Small intestine (tissue), 7 donors: ENCODE measurements around the gene MYO1F. TPM values are rescaled to one million over a fixed set of nuclear protein-coding genes. Genes with fewer than 3 reads are reported as not detected.
"Not testable (repeated sequence)": the region's sequence is repeated elsewhere in the genome, so short reads cannot be mapped to it uniquely, and the experiment has no call there.

Experiments
- DNase-seq, 2 donors: peaks; one replicate each; pipeline versions ENCODE4 v3.0.0 to v3.0.0-alpha.2; 2013
- FAIRE-seq: peaks from 2 replicates; lab custom pipeline; 2012; peaks lifted over from hg19 to GRCh38; lab: Jason Lieb, UNC
- H3K27ac ChIP-seq, 3 donors: one replicate each; pipeline ENCODE4 v1.5.1; 2013; ENCODE audit warnings: low read length in 2 of 3, mild to moderate bottlenecking in 2 of 3, control low read depth in 1 of 3, inconsistent platforms in 1 of 3, low read depth in 1 of 3, moderate library complexity in 1 of 3
- H3K27me3 ChIP-seq, 3 donors: one replicate each; pipeline ENCODE4 v1.6.1; 2013; ENCODE audit warnings: low read length in 3 of 3, inconsistent platforms in 1 of 3; ENCODE audit not compliant: control insufficient read depth in 3 of 3, insufficient read depth in 3 of 3
- H3K36me3 ChIP-seq, 3 donors: one replicate each; pipeline ENCODE4 v1.6.1; 2013; ENCODE audit warnings: low read length in 3 of 3, inconsistent platforms in 1 of 3, low read depth in 1 of 3, mild to moderate bottlenecking in 1 of 3, moderate library complexity in 1 of 3; ENCODE audit not compliant: control insufficient read depth in 3 of 3, insufficient read depth in 2 of 3
- H3K4me1 ChIP-seq, 3 donors: one replicate each; pipeline ENCODE4 v1.6.1; 2013; ENCODE audit warnings: low read length in 2 of 3, inconsistent platforms in 1 of 3, low read depth in 1 of 3, mild to moderate bottlenecking in 1 of 3, moderate library complexity in 1 of 3; ENCODE audit not compliant: control insufficient read depth in 3 of 3, insufficient read depth in 2 of 3
- H3K4me3 ChIP-seq, 3 donors: one replicate each; pipeline ENCODE4 v1.5.1; 2013; ENCODE audit warnings: low read length in 3 of 3, control low read depth in 1 of 3, inconsistent platforms in 1 of 3, low read depth in 1 of 3, mild to moderate bottlenecking in 1 of 3, moderate library complexity in 1 of 3
- H3K9me3 ChIP-seq, 2 donors: one replicate each; pipeline ENCODE4 v1.6.1; 2013; ENCODE audit warnings: low read depth in 1 of 2, low read length in 1 of 2; ENCODE audit not compliant: control insufficient read depth in 2 of 2, insufficient read depth in 1 of 2
- WGBS, 3 donors: extraction: QIAGEN DNeasy Blood & Tissue Kit; methylation state at CpG; one replicate each; pipeline ENCODE4 v1.1.7; 2013; 5-methylcytosine and 5-hydroxymethylcytosine counted together
- polyA plus RNA-seq, 4 donors: library from polyadenylated mRNA; stranded (reverse) in 3 of 4; unstranded in 1 of 4; fragments of 200-250 nt in 3 of 4; fragments of 120-200 nt in 1 of 4; gene quantifications; one replicate each; pipeline versions ENCODE4 v1.2.1 to v1.2.3, GENCODE V29; 2013
- donor health status: healthy with polysubstance abuse.
- donor health status: control.
- donor health status: control.
- donor health status: Bipolar disorder and iron deficiency.
- donor health status: healthy.

Gene MYO1F
- polyA plus RNA-seq, 4 donors: 1.3 to 13.7 (median 6.0) TPM

DNA sequence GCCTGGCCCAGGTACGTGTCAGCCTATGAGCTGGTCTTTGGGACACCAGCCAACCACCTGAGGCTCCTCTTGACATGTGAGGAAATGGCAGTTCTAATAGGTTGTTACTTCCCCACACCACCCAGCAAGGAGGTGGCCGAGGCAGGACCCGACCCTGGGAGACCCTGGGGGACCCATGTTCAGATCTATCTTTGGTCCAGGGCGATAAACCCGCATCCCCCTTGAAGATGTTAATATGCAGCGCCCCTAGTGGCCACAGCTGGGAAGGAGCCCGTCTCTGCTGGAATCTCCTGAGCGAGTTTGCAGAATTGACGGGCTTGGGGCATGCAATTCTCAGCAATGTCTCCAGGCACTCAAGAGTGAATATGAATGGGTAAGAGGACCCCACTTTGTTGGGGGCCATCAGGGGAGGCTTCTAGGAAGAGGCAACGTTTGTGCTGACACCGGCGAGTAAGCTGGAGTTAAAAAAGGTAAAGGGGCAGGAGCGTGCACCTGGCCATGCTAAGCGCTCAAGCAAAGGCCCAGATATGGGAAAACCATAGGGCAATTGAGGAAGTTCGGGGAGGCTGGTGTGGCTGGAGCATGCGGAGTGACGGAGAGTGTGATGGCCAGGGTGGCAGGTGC, 1.5 kb upstream of the MYO1F start:
- no peak overlapping the region for H3K4me3 ChIP-seq
- no peak for FAIRE-seq
- H3K36me3 ChIP-seq: no peaks in the 10 kb centered on the region
- DNase-seq: peak; percentile 69 to 75
- H3K4me1 ChIP-seq: peaks cover 0 to 5% (median 3%) of the 10 kb centered on the region in 3 donors
- no peak overlapping the region for H3K27ac ChIP-seq
- peaks cover 0 to 7% (median 0%) of the 10 kb centered on the region in 3 donors for H3K27me3 ChIP-seq
- H3K9me3 ChIP-seq: no peaks in the 10 kb centered on the region
- WGBS, 3 donors: 11 to 17% (median 13%) methylated on average over 17 of the region's 17 CpGs

DNA sequence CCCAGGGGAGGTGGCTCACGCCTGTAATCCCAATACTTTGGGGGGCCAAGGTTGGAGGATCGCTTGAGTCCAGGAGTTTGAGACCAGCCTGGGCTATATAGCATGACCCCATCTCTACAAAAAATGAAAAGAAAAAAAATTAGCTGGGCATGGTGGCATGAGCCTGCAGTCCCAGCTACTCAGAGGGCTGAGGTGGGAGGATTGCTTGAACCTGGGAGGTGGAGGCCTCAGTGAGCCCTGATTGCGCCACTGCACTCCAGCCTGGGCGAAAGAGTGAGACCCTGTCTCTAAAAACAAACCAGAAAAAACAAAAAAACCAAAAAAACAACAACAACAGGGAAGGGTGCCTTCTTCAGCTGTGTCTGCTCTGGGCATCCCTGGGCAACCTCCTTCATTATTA, 499 bp upstream of the MYO1F start:
- H3K4me3 ChIP-seq: no peak overlapping the region
- FAIRE-seq (no peak), DNase-seq (no peak)
- H3K9me3 ChIP-seq: no peaks in the 10 kb centered on the region
- H3K27me3 ChIP-seq: peaks cover 0 to 7% (median 0%) of the 10 kb centered on the region in 3 donors
- no peaks in the 10 kb centered on the region for H3K36me3 ChIP-seq
- WGBS, 3 donors: 60 to 69% (median 66%) methylated on average over 4 of the region's 4 CpGs
- peaks cover 0 to 5% (median 3%) of the 10 kb centered on the region in 3 donors for H3K4me1 ChIP-seq
- H3K27ac ChIP-seq: peak overlapping the region in 1 of 3 donors; percentile 17

DNA sequence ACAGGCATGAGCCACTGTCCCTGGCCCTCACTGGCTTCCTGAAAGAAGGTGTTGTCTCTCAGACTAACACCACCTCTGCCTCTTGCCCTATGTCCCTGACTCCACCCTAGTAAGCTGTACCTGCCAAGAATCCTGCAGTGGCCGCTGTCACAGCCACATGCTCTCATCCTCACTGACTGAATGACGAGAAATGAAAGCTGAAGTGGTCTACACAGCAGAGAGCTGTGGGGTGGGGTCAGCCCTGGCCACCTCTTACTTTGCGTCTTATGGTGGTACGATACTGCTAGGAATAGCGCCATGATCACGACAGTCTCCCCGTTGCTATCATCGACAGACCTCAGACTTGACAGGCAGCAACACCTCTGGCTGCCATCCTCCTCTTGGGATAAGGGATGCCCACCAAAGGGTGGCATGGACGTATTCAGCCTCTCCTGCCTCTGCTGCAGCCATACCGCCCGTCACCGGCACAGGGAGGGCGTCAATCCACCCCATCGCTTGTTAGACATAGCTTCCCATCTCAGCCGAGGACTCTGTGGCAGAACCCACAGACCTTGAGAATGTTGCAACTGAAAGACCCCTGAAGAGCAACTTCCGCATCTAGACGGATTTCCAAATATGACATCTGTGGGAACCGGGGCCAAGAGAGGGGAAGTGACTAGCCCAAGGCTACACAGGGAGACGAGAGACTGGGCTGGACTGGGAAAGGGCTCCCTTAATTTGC, 809 bp downstream of the MYO1F start:
- peak; percentile 15 to 69 for DNase-seq
- Histone ChIP-seq H3K36me3 (no peaks in the 10 kb centered on the region), H3K27ac (peak overlapping the region in 2 of 3 donors; percentile 28 to 82), H3K4me3 (peak overlapping the region; percentile 20 to 58 (median 51)), H3K9me3 (no peaks in the 10 kb centered on the region), H3K27me3 (peaks cover 0 to 7% (median 0%) of the 10 kb centered on the region in 3 donors), H3K4me1 (peaks cover 0 to 5% (median 3%) of the 10 kb centered on the region in 3 donors)
- FAIRE-seq: no peak
- WGBS, 3 donors: 24 to 55% (median 27%) methylated on average over 19 of the region's 19 CpGs

DNA sequence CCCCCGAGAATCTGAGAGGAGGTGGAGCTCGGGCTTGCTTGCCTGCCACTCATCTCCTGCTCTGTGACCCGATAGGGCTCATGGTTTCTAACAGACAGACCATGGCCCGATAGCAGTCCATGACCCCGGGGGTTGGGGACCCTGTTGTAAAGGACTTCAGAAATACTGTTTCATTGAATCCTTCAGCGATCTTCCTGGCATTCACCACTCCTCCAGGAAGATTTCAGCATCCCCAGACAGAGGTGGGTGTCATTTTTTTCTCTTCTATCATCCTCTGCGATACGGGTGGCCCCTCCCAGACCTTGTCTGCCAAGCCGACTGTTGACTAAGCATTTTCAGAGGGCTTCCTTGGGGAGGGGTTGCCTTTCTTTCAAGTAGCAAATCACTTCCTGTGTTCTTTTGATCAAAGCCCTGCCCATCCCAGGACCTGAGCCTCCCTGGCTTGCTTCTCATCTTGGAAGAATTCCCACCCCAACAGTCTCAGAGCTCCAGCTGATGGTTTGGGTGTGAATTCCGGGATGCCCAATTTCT, 1.7 kb downstream of the MYO1F start:
- DNase-seq: peak in 1 of 2 donors; percentile 47
- peak overlapping the region in 1 of 3 donors; percentile 82 for H3K27ac ChIP-seq
- peak overlapping the region in 1 of 3 donors; percentile 51 for H3K4me3 ChIP-seq
- peaks cover 0 to 7% (median 0%) of the 10 kb centered on the region in 3 donors for H3K27me3 ChIP-seq
- 25 to 39% (median 31%) methylated on average over 10 of the region's 10 CpGs for WGBS, 3 donors
- FAIRE-seq: no peak
- H3K36me3 ChIP-seq: no peaks in the 10 kb centered on the region
- H3K4me1 ChIP-seq: peaks cover 0 to 4% (median 2%) of the 10 kb centered on the region in 3 donors
- no peaks in the 10 kb centered on the region for H3K9me3 ChIP-seq

DNA sequence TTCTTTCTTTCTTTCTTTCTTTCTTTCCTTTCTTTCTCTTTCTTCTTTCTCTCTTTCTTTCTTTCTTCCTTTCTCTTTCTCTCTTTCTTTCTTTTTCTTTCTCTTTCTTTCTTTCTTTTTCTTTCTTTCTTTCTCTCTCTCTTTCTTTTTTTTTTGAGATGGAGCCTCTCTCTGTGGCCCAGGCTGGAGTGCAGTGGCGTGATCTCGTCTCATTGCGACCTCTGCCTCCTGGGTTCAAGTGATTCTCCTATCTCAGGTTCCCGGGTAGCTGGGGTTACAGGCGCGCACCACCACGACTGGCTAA, 2.7 kb downstream of the MYO1F start:
- DNase-seq, FAIRE-seq, H3K27ac ChIP-seq, H3K36me3 ChIP-seq, H3K9me3 ChIP-seq, H3K27me3 ChIP-seq, H3K4me1 ChIP-seq, H3K4me3 ChIP-seq: not testable (repeated sequence)
- 86 to 91% (median 89%) methylated on average over 7 of the region's 7 CpGs for WGBS, 3 donors

DNA sequence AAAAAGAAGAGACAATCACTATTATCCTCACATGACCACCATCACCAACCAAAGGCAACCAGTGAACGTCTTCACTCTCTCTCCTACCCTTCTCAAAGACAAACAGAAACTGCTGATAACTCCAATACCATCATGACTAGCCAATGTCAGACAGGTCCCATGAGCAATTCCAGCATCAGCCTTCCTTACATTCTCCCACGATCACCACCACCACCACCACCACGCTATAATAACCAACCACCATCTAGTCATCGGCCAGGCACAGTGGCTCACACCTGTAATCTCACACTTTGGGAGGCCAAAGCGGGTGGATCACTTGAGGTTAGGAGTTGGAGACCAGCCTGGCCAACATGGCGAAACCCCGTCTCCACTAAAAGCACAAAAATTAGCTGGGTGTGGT, 3.9 kb downstream of the MYO1F start:
- Histone ChIP-seq H3K27me3 (peaks cover 0 to 3% (median 0%) of the 10 kb centered on the region in 3 donors), H3K4me3 (no peak overlapping the region), H3K9me3 (no peaks in the 10 kb centered on the region), H3K4me1 (no peaks in the 10 kb centered on the region), H3K36me3 (no peaks in the 10 kb centered on the region), H3K27ac (peak overlapping the region in 2 of 3 donors; percentile 2 to 29)
- 73 to 77% (median 76%) methylated on average over 7 of the region's 7 CpGs for WGBS, 3 donors
- DNase-seq (no peak), FAIRE-seq (no peak)

DNA sequence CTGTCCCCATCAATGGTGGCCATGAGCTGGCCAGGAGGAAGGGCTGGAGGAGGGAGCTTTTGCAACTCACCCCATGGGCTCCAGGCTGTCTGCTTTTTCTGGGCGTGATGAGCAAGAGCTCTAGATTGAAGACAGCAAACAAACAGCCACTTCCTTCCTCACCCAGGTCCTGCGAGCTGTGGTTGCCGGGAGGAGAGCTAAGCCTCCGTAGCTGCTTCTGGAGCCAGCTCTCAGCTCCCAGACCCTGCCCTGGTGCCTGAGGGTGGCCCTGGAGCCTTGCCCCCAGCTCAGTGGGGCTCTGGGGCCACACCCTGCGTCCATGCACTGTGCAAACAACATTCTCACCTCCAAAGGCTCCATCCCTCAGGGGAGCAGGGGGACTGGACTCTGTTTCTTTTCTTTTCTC, 6.2 kb downstream of the MYO1F start:
- 18 to 49% (median 49%) methylated on average over 5 of the region's 5 CpGs for WGBS, 3 donors
- peak overlapping the region in 1 of 3 donors; percentile 3 for H3K4me3 ChIP-seq
- H3K27me3 ChIP-seq: no peaks in the 10 kb centered on the region
- DNase-seq (peak; percentile 21 to 53), FAIRE-seq (no peak)
- H3K9me3 ChIP-seq: no peaks in the 10 kb centered on the region
- peak overlapping the region in 2 of 3 donors; percentile 34 to 68 for H3K27ac ChIP-seq
- H3K4me1 ChIP-seq: no peaks in the 10 kb centered on the region
- H3K36me3 ChIP-seq: no peaks in the 10 kb centered on the region

DNA sequence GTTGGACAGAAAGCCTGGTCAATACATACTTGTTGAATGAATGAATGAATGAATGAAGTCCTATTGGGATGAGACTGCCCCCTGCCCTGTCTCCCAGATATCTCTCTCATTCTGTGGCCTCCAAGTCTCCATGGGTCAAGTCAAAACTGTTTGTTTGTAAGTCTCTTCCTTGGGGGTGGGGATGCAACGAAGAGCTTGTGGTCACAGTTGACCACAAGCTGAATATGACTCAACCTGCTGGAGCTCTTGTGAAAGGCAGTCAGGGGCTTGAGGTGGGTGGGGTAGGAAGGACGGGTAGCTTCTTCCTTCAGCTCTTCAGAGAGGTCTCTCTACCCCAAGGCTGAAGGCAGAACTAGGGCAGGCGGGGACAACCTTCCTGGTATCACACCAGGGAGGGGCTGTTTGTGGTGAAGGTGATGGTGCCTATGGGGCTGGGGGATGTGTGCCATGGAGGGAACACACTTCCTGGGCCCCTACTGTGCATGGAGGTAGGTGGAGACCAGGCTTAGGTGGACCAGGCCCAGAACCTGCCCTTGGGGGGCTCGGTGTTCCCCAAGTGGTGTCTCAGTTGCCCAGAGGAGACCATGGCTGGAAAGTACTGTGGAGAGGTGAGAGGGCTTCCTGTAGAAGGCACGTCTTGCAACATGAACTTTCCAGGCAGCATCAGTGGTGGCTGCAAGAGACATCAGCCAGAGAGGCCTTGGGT, 8.0 kb downstream of the MYO1F start:
- FAIRE-seq: no peak
- WGBS, 3 donors: 48 to 71% (median 55%) methylated on average over 5 of the region's 5 CpGs
- peak overlapping the region in 2 of 3 donors; percentile 52 to 70 for H3K27ac ChIP-seq

More for the DNA sequence above, 8.0 kb downstream of the MYO1F start:
- Histone ChIP-seq H3K9me3 (no peaks in the 10 kb centered on the region), H3K4me3 (peak overlapping the region in 1 of 3 donors; percentile 9), H3K36me3 (no peaks in the 10 kb centered on the region), H3K4me1 (no peaks in the 10 kb centered on the region), H3K27me3 (no peaks in the 10 kb centered on the region)
- DNase-seq: peak; percentile 19 to 74
